Panc1 (cell line): ENCODE results near the gene CFAP43. TPM values are rescaled to one million over a fixed set of nuclear protein-coding genes. Genes with fewer than 3 reads are reported as not detected.

Source experiments
- ATAC-seq: fragments of 200-7000 bp; cut with Tn5 transposase; 2 replicates; pipeline ENCODE4 v1.9.1; 2020; ENCODE audit warnings: mild to moderate bottlenecking, moderate library complexity
- BruUV-seq: library from RNA; stranded (reverse); fragments of 400-500 nt; replicated peaks from 2 replicates; lab custom pipeline; 2021; lab: Mats Ljungman, UMichigan
- CTCF ChIA-PET: fragments of 300-600 bp; sonication (Branson Sonifier 250); formaldehyde crosslinking; loops from one replicate; lab custom pipeline; 2022; ENCODE audit warnings: antibody characterized with exemption; lab: Charles Lee
- POLR2A ChIA-PET: fragments of 300-600 bp; sonication (Branson Sonifier 250); formaldehyde crosslinking; loops from one replicate; lab custom pipeline; 2022; ENCODE audit warnings: antibody characterized with exemption; lab: Charles Lee
- DNase-seq: peaks from one replicate; pipeline ENCODE4 v3.0.0-alpha.2; 2010; ENCODE audit warnings: low read depth, low spot score
- H3K27ac ChIP-seq: 2 replicates; pipeline ENCODE4 v1.5.1; 2011; ENCODE audit warnings: mild to moderate bottlenecking, low read length, inconsistent platforms
- H3K27me3 ChIP-seq: fragments of 200-500 bp; sonication (Bioruptor generic); 2 replicates; pipeline ENCODE4 v1.6.0; 2014; ENCODE audit warnings: low read length, inconsistent platforms; ENCODE audit not compliant: control insufficient read depth, insufficient read depth
- H3K36me3 ChIP-seq: fragments of 200-500 bp; sonication (Bioruptor generic); 2 replicates; pipeline ENCODE4 v1.5.1; 2014; ENCODE audit warnings: inconsistent platforms, mild to moderate bottlenecking, low read length, moderate library complexity; ENCODE audit not compliant: control insufficient read depth, insufficient read depth
- H3K4me1 ChIP-seq: 2 replicates; pipeline ENCODE4 v1.5.1; 2011; ENCODE audit warnings: inconsistent platforms, mild to moderate bottlenecking, low read length, moderate library complexity; ENCODE audit not compliant: control insufficient read depth, insufficient read depth
- H3K4me3 ChIP-seq, 2 experiments: 2 replicates each; pipeline ENCODE4 v1.5.1; 2011 to 2012; ENCODE audit warnings: low read depth in 2 of 2, low read length in 2 of 2, mild to moderate bottlenecking in 2 of 2, inconsistent platforms in 1 of 2, moderate library complexity in 1 of 2
- H3K9me3 ChIP-seq: fragments of 200-500 bp; sonication (Bioruptor generic); 2 replicates; pipeline ENCODE4 v1.5.1; 2014; ENCODE audit warnings: low read depth, mild to moderate bottlenecking, inconsistent platforms, low read length, moderate library complexity; ENCODE audit not compliant: control insufficient read depth, insufficient read depth
- POLR2AphosphoS5 ChIP-seq: IDR thresholded peaks from 2 replicates; pipeline ENCODE4 v1.6.1; 2012; ENCODE audit warnings: mild to moderate bottlenecking, low read depth, low read length, moderate library complexity
- SIN3A ChIP-seq: IDR thresholded peaks from 2 replicates; pipeline ENCODE4 v1.6.1; 2012; ENCODE audit warnings: low read depth, mild to moderate bottlenecking, low read length, moderate library complexity, borderline replicate concordance; ENCODE audit not compliant: insufficient read depth
- TCF7L2 ChIP-seq: IDR thresholded peaks from 2 replicates; pipeline ENCODE4 v1.6.1; 2011; ENCODE audit warnings: mild to moderate bottlenecking, low read depth, low read length, inconsistent platforms
- in situ Hi-C: cut with HindIII; loops from 2 replicates; pipeline ENCODE4 v1.10.0; 2016; ENCODE audit warnings: low sequenced_read_pairs, low pct_unique_long_range_greater_than_20kb
- intact Hi-C: fragments of 100-400 bp; cut with micrococcal nuclease; formaldehyde crosslinking; loops from one replicate; pipeline ENCODE4 v1.10.0; 2022; ENCODE audit not compliant: unreplicated experiment
- total RNA-seq: library from RNA; stranded (reverse); gene quantifications from one replicate; pipeline ENCODE4 v1.2.1, GENCODE V29; 2021; ENCODE audit not compliant: unreplicated experiment
- TF ChIP-seq, protein P1 (sequence below), 2 experiments: IDR thresholded peaks; 2 replicates each; pipeline ENCODE4 v1.6.1; 2011 to 2012; ENCODE audit warnings: low read depth in 2 of 2, control low read depth in 1 of 2, low read length in 1 of 2, mild to moderate bottlenecking in 1 of 2, moderate library complexity in 1 of 2; ENCODE audit not compliant: insufficient read depth in 1 of 2
- TF ChIP-seq, protein P2 (sequence below): fragments of 450-650 bp; IDR thresholded peaks from 2 replicates; pipeline ENCODE4 v1.5.1; 2017; ENCODE audit warnings: mild to moderate bottlenecking

The CFAP43 gene
- total RNA-seq, 1 experiment from 2014 or later: 0.21 TPM

DNA sequence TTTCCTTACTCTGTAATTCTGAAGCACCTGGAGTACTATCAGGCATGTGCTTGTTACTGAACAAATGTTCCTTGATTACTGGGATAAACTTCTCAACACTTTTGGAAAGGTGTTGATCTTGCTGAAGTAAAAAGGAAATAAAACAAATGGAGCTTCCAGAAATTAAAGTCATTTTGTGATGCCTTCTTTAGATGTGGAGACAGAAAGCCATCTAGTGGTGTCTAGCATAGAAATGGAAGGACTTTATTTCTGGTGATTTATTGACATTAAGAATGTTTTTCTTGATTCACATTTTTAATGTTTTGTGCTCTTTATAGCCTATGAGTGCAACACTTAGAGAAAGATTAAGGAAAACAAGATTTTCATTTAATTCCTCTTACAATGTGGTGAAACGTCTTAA lies 108.8 kb downstream of the CFAP43 start:
- intact Hi-C loops: loop anchor here (2.0 to 5.0 kb wide), 2 partner anchors 76 to 239 kb away; no protein-coding TSS in a partner anchor
- Histone ChIP-seq H3K27me3 (no peaks in the 10 kb centered on the region), H3K4me3 (no peak overlapping the region), H3K4me1 (peaks cover 20% of the 10 kb centered on the region), H3K36me3 (no peaks in the 10 kb centered on the region), H3K27ac (0 out of 2 replicates have a peak overlapping the region, but pooled peaks have one; percentile 6), H3K9me3 (no peaks in the 10 kb centered on the region)
- DNase-seq: no peak
- POLR2A ChIA-PET: interaction anchor here (0.6 to 1.0 kb wide), 2 partner anchors 16 to 140 kb away, joined by 3 to 6 read pairs; no protein-coding TSS in a partner anchor
- in situ Hi-C loops: no loop called here
- ATAC-seq: no peak
- CTCF ChIA-PET: interaction anchor here (0.5 kb wide), 1 partner anchor 168 kb away, joined by 5 read pairs; no protein-coding TSS in a partner anchor
- no TSS peak for BruUV-seq
- no peak for TF ChIP-seq TCF7L2
- no peak for TF ChIP-seq POLR2AphosphoS5
- TF ChIP-seq, protein P1, sequence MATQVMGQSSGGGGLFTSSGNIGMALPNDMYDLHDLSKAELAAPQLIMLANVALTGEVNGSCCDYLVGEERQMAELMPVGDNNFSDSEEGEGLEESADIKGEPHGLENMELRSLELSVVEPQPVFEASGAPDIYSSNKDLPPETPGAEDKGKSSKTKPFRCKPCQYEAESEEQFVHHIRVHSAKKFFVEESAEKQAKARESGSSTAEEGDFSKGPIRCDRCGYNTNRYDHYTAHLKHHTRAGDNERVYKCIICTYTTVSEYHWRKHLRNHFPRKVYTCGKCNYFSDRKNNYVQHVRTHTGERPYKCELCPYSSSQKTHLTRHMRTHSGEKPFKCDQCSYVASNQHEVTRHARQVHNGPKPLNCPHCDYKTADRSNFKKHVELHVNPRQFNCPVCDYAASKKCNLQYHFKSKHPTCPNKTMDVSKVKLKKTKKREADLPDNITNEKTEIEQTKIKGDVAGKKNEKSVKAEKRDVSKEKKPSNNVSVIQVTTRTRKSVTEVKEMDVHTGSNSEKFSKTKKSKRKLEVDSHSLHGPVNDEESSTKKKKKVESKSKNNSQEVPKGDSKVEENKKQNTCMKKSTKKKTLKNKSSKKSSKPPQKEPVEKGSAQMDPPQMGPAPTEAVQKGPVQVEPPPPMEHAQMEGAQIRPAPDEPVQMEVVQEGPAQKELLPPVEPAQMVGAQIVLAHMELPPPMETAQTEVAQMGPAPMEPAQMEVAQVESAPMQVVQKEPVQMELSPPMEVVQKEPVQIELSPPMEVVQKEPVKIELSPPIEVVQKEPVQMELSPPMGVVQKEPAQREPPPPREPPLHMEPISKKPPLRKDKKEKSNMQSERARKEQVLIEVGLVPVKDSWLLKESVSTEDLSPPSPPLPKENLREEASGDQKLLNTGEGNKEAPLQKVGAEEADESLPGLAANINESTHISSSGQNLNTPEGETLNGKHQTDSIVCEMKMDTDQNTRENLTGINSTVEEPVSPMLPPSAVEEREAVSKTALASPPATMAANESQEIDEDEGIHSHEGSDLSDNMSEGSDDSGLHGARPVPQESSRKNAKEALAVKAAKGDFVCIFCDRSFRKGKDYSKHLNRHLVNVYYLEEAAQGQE (IDR thresholded peaks at IDR 0.05; ENCODE audit: insufficient read depth in 1 of 2, low read depth in 2 of 2, low read length in 1 of 2): 0 out of 4 replicates have a peak, but pooled peaks of 1 of the 2 experiments have one; percentile 16
- TF ChIP-seq, protein P2, sequence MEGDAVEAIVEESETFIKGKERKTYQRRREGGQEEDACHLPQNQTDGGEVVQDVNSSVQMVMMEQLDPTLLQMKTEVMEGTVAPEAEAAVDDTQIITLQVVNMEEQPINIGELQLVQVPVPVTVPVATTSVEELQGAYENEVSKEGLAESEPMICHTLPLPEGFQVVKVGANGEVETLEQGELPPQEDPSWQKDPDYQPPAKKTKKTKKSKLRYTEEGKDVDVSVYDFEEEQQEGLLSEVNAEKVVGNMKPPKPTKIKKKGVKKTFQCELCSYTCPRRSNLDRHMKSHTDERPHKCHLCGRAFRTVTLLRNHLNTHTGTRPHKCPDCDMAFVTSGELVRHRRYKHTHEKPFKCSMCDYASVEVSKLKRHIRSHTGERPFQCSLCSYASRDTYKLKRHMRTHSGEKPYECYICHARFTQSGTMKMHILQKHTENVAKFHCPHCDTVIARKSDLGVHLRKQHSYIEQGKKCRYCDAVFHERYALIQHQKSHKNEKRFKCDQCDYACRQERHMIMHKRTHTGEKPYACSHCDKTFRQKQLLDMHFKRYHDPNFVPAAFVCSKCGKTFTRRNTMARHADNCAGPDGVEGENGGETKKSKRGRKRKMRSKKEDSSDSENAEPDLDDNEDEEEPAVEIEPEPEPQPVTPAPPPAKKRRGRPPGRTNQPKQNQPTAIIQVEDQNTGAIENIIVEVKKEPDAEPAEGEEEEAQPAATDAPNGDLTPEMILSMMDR: peak; percentile 66; the same call in 1 of the 2 replicates
- TF ChIP-seq SIN3A: no peak

DNA sequence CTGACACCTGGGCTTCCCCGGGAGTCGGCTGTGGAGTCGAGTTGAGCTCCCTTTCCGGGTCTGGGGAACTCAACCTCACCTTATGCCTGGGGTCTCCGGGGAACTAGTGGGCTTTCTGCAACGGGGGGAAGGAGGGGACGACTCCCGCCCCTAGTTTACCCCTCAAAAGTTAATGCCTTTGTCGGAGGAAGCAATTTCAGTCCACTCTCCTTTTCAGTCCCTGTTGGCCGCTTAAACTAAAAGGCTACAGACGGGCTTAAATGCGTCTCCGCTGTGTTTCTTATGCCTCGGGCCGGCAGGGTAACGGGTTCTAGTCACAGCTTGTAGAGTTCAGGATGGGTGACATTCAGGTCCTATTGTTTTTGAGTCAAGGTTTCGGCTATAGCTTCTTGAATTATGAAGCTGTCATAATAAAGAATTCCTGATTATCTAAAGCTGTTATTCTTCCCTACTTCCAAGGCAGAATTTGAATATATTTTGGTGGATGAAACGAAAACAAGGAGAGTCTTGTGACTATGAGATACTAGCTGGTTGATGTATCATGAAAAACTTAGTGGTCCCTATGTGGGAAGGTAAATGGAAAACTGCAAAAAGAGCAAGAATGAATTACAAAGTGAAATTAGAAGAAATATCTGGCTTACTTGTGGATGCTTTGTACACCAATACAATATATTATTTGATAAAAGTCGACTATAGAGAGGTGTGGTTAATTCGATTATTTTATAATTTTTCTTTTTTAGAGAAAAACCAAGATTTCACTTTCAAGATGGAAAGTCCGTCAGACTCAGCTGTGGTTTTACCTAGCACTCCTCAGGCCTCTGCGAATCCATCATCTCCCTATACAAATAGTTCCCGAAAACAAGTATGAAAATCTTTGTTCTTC lies 109.7 kb downstream of the CFAP43 start:
- H3K27me3 ChIP-seq: no peaks in the 10 kb centered on the region
- H3K27ac ChIP-seq: peak overlapping the region; percentile 93
- H3K4me1 ChIP-seq: peaks cover 24% of the 10 kb centered on the region
- ChIA-PET POLR2A (interaction anchor here (0.6 to 1.1 kb wide), 7 partner anchors 9 to 341 kb away, joined by 3 to 7 read pairs (median 4); partner anchors contain the start of gene STN1), CTCF (interaction anchor here (0.9 kb wide), 1 partner anchor 65 kb away, joined by 3 read pairs; no protein-coding TSS in a partner anchor)
- H3K9me3 ChIP-seq: no peaks in the 10 kb centered on the region
- intact Hi-C loops (loop anchor here (2.0 to 5.0 kb wide), 2 partner anchors 75 to 238 kb away; no protein-coding TSS in a partner anchor), in situ Hi-C loops (no loop called here)
- TF ChIP-seq POLR2AphosphoS5 (no peak), SIN3A (no peak), TCF7L2 (no peak)
- TF ChIP-seq, protein P2: no peak
- TF ChIP-seq, protein P1 (IDR thresholded peaks at IDR 0.05; ENCODE audit: insufficient read depth in 1 of 2, low read depth in 2 of 2, low read length in 1 of 2): no peak
- TSS peak; percentile 86 for BruUV-seq
- no peaks in the 10 kb centered on the region for H3K36me3 ChIP-seq
- DNase-seq: no peak
- ATAC-seq: peak; percentile 4; the same call in 1 of the 2 replicates
- peak overlapping the region; percentile 73 to 83 for H3K4me3 ChIP-seq
